NCI-H345 (cell line): Measurements from ENCODE around the gene SEMA6A.

Experiments used
- DNase-seq: peaks from one replicate; lab custom pipeline; 2025; lab: John Stamatoyannopoulos, UW

The SEMA6A gene

GRCh38 chr5:116522356-116523136 is 52.1 kb downstream of the SEMA6A start:
- no peak for DNase-seq

GRCh38 chr5:116521173-116521872 is 53.3 kb downstream of the SEMA6A start:
- DNase-seq: no peak

- DNase-seq: no peak
Observed at GRCh38 chr5:116520771-116521170, 53.9 kb downstream of the SEMA6A start.

GRCh38 chr5:116518423-116518822 is 56.2 kb downstream of the SEMA6A start:
- no peak for DNase-seq

GRCh38 chr5:116517488-116517887 is 57.1 kb downstream of the SEMA6A start:
- no peak for DNase-seq

- DNase-seq: no peak
Observed at GRCh38 chr5:116516021-116516420, 58.6 kb downstream of the SEMA6A start.

- no peak for DNase-seq
Observed at GRCh38 chr5:116514421-116514970, 60.1 kb downstream of the SEMA6A start.

- DNase-seq: no peak
Observed at GRCh38 chr5:116510517-116510916, 64.1 kb downstream of the SEMA6A start.

GRCh38 chr5:116509483-116510244 is 65.0 kb downstream of the SEMA6A start:
- no peak for DNase-seq

- DNase-seq: no peak
Observed at GRCh38 chr5:116508835-116509234, 65.8 kb downstream of the SEMA6A start.

GRCh38 chr5:116507941-116508655 is 66.5 kb downstream of the SEMA6A start:
- DNase-seq: no peak

- DNase-seq: no peak
Observed at GRCh38 chr5:116507051-116507537, 67.5 kb downstream of the SEMA6A start.

- no peak for DNase-seq
Observed at GRCh38 chr5:116506488-116506887, 68.1 kb downstream of the SEMA6A start.

- DNase-seq: no peak
Observed at GRCh38 chr5:116504593-116505166, 69.9 kb downstream of the SEMA6A start.

GRCh38 chr5:116502616-116503015 is 72.0 kb downstream of the SEMA6A start:
- no peak for DNase-seq

- no peak for DNase-seq
Observed at GRCh38 chr5:116502138-116502537, 72.5 kb downstream of the SEMA6A start.

- no peak for DNase-seq
Observed at GRCh38 chr5:116498503-116499048, 76.0 kb downstream of the SEMA6A start.

GRCh38 chr5:116497631-116498030 is 77.0 kb downstream of the SEMA6A start:
- DNase-seq: peak; percentile 1

- DNase-seq: peak; percentile 52
Observed at GRCh38 chr5:116495786-116496357, 78.8 kb downstream of the SEMA6A start.

- DNase-seq: peak; percentile 85
Observed at GRCh38 chr5:116494784-116495450, 79.7 kb downstream of the SEMA6A start.
